HEK293 (cell line): ENCODE data around the gene KRT32.

Experiments
- CTCF ChIP-seq: fragments of 450-650 bp; formaldehyde crosslinking; IDR thresholded peaks from 2 replicates; pipeline ENCODE4 v1.5.1; 2016; ENCODE audit warnings: missing biosample characterization, missing genetic modification characterization
- HOXA7 ChIP-seq: sonication (generic); formaldehyde crosslinking; IDR thresholded peaks from 2 replicates; pipeline ENCODE4 v1.8.1; 2022; ENCODE audit warnings: missing genetic modification reagents, borderline replicate concordance
- MYNN ChIP-seq: fragments of 450-650 bp; formaldehyde crosslinking; IDR thresholded peaks from 2 replicates; pipeline ENCODE4 v1.5.1; 2016; ENCODE audit warnings: missing biosample characterization, missing genetic modification characterization, borderline replicate concordance
- MZF1 ChIP-seq: fragments of 450-650 bp; formaldehyde crosslinking; IDR thresholded peaks from 2 replicates; pipeline ENCODE4 v1.5.1; 2017; ENCODE audit warnings: missing biosample characterization, missing genetic modification characterization, borderline replicate concordance
- REPIN1 ChIP-seq: fragments of 450-650 bp; formaldehyde crosslinking; IDR thresholded peaks from 2 replicates; pipeline ENCODE4 v1.5.1; 2017; ENCODE audit warnings: missing biosample characterization, missing genetic modification characterization, low read depth
- ZNF175 ChIP-seq: fragments of 450-650 bp; formaldehyde crosslinking; IDR thresholded peaks from 2 replicates; pipeline ENCODE4 v1.5.1; 2016; ENCODE audit warnings: missing biosample characterization, missing genetic modification characterization
- ZNF202 ChIP-seq: fragments of 450-650 bp; formaldehyde crosslinking; IDR thresholded peaks from 2 replicates; pipeline ENCODE4 v1.5.1; 2016; ENCODE audit warnings: missing biosample characterization, missing genetic modification characterization, borderline replicate concordance
- ZNF214 ChIP-seq: fragments of 450-650 bp; formaldehyde crosslinking; IDR thresholded peaks from 2 replicates; pipeline ENCODE4 v1.5.1; 2017; ENCODE audit warnings: missing biosample characterization, mild to moderate bottlenecking, missing genetic modification characterization, borderline replicate concordance
- ZNF239 ChIP-seq: fragments of 450-650 bp; formaldehyde crosslinking; IDR thresholded peaks from 2 replicates; pipeline ENCODE4 v1.5.1; 2016; ENCODE audit warnings: missing biosample characterization, missing genetic modification characterization
- ZNF324 ChIP-seq: fragments of 450-650 bp; formaldehyde crosslinking; IDR thresholded peaks from 2 replicates; pipeline ENCODE4 v1.5.1; 2016; ENCODE audit warnings: missing biosample characterization, missing genetic modification characterization
- ZNF776 ChIP-seq: fragments of 450-650 bp; formaldehyde crosslinking; IDR thresholded peaks from 2 replicates; pipeline ENCODE4 v1.5.0; 2017; ENCODE audit warnings: missing biosample characterization, missing genetic modification characterization, borderline replicate concordance
- ZSCAN30 ChIP-seq: fragments of 450-650 bp; IDR thresholded peaks from 2 replicates; pipeline ENCODE4 v1.5.1; 2018; ENCODE audit warnings: missing biosample characterization, mild to moderate bottlenecking, missing genetic modification characterization, moderate library complexity
- TF ChIP-seq, protein P1 (sequence below): IDR thresholded peaks from 2 replicates; pipeline ENCODE4 v1.6.1; 2011; ENCODE audit warnings: mild to moderate bottlenecking, low read depth, low read length, borderline replicate concordance
- TF ChIP-seq, protein P2 (sequence below): fragments of 450-650 bp; formaldehyde crosslinking; IDR thresholded peaks from 2 replicates; pipeline ENCODE4 v1.5.1; 2016; ENCODE audit warnings: missing biosample characterization, missing genetic modification characterization

DNA sequence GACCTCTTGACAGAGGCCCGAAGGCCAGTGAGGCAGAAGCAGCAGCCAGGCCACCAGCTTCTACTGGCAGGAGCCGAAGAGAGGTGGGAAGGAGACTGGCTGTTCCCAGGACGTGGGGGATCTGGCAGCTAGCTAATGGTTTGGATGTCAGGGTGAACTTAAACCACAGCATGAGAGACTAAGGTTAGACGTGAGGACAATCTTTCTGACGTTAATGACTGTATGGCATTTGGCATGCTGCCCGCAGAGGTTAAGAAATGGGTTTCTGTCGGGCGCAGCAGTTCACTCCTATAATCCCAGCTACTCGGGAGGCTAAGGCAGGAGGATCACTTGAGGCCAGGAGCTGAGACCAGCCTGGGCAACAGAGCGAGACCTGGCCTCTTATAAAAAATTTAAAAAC, 44.5 kb upstream of the KRT32 start:
- TF ChIP-seq ZSCAN30 (tag by site-specific recombination) (no peak), REPIN1 (tag by site-specific recombination) (no peak), CTCF (tag by site-specific recombination) (no peak), ZNF776 (tag by site-specific recombination) (no peak), MZF1 (tag by site-specific recombination) (no peak), HOXA7 (CRISPR knock-in tag) (no peak), ZNF239 (tag by site-specific recombination) (no peak), ZNF202 (tag by site-specific recombination) (no peak), ZNF324 (tag by site-specific recombination) (no peak), ZNF175 (no peak), MYNN (tag by site-specific recombination) (no peak), ZNF214 (tag by site-specific recombination) (no peak)
- TF ChIP-seq, protein P1, sequence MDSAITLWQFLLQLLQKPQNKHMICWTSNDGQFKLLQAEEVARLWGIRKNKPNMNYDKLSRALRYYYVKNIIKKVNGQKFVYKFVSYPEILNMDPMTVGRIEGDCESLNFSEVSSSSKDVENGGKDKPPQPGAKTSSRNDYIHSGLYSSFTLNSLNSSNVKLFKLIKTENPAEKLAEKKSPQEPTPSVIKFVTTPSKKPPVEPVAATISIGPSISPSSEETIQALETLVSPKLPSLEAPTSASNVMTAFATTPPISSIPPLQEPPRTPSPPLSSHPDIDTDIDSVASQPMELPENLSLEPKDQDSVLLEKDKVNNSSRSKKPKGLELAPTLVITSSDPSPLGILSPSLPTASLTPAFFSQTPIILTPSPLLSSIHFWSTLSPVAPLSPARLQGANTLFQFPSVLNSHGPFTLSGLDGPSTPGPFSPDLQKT: no peak
- TF ChIP-seq, protein P2, sequence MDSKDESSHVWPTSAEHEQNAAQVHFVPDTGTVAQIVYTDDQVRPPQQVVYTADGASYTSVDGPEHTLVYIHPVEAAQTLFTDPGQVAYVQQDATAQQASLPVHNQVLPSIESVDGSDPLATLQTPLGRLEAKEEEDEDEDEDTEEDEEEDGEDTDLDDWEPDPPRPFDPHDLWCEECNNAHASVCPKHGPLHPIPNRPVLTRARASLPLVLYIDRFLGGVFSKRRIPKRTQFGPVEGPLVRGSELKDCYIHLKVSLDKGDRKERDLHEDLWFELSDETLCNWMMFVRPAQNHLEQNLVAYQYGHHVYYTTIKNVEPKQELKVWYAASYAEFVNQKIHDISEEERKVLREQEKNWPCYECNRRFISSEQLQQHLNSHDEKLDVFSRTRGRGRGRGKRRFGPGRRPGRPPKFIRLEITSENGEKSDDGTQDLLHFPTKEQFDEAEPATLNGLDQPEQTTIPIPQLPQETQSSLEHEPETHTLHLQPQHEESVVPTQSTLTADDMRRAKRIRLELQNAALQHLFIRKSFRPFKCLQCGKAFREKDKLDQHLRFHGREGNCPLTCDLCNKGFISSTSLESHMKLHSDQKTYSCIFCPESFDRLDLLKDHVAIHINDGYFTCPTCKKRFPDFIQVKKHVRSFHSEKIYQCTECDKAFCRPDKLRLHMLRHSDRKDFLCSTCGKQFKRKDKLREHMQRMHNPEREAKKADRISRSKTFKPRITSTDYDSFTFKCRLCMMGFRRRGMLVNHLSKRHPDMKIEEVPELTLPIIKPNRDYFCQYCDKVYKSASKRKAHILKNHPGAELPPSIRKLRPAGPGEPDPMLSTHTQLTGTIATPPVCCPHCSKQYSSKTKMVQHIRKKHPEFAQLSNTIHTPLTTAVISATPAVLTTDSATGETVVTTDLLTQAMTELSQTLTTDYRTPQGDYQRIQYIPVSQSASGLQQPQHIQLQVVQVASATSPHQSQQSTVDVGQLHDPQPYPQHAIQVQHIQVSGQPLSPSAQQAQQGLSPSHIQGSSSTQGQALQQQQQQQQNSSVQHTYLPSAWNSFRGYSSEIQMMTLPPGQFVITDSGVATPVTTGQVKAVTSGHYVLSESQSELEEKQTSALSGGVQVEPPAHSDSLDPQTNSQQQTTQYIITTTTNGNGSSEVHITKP (tag by site-specific recombination): no peak
